NCI-H128 (cell line): Measurements from ENCODE around the gene SELENOO.

Experiments used
- DNase-seq: peaks from one replicate; lab custom pipeline; 2025; ENCODE audit not compliant: unreplicated experiment; lab: John Stamatoyannopoulos, UW

Gene SELENOO

DNA sequence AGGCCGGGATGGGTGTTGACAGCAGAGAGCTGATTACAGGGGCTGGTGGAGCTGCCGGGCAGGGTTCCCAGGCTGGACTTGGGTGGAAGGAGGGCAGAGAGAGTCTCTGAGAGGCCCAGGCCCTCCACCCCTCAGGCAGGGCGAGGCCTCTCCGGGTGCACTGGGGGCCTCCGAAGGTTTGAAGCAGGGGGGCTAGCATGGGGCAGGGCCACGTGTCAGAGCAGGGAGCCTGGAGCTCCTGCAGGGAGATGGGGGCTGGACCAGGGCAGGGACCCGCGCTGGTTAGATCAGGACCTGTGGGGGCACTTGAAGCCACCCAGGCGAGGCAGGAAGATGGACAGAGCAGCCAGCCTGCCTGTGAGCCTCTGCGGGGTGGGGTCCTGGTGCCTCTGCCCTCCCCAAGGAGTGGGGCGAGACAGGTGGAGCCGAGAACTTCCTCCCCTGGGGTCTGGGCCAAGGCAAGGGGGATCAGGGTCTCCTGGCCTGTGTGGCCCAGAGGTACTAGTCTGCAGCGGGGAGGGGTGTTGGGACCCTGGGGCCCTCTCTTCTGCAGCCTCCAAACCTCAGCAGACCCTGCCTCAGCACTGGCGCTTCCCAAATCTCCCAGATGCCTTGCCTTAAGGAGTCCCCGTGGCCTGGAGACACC, 29.4 kb upstream of the SELENOO start:
- DNase-seq: no peak

DNA sequence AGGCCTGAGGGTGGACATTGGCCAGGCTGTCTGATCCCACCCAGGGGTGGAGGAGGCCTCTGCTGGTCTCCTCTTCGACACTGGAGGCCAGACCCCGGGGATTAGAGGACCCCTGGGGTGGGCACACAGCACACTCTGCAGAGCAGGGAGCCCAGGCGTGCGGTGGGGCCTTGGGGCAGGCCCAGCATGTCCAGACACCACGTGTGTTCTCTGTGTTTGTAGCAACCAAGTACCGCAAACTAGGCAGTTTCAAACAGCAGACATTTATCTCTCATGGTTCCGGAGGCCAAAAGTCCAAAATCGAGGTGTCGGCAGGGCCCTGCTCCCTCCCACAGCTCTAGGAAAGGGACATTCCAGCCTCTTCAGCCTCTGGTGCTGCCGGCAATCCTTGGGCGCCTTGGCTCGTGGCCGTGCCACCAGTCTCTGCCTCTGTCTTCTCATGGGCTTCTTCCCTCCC, 28.8 kb upstream of the SELENOO start:
- no peak for DNase-seq

DNA sequence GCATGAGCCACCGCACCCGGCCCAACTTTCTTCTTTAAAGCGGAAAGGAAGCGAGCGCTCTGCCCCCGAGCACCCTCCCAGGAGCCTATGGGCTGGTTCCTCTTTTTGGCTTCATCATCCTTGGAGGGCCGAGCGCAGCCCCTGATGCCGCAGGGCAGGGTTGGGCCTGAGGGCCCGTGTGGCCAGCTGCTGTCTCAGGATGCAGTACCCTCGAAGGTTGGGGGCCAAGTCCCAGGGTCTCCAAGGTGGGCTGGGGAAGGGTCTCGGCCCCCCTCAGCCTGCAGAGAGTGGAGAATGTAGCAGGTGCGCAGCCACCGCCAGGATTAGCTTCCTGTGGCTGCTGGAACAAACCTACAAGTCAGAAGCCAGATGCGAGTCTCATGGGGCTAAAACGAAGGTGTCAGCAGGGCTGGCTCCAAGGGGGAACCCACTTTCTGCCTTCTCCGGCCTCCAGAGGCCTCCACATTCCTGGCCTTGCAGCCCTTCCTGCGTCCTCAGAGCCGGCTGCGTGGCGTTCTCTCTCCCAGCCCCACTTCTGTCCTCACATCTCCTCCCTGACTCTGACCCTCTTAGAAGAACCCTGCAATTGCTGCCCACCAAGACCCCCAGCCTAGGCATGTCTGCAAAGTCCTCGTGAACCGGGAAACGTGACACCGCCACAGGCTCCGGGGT, 27.4 kb upstream of the SELENOO start:
- DNase-seq: no peak

DNA sequence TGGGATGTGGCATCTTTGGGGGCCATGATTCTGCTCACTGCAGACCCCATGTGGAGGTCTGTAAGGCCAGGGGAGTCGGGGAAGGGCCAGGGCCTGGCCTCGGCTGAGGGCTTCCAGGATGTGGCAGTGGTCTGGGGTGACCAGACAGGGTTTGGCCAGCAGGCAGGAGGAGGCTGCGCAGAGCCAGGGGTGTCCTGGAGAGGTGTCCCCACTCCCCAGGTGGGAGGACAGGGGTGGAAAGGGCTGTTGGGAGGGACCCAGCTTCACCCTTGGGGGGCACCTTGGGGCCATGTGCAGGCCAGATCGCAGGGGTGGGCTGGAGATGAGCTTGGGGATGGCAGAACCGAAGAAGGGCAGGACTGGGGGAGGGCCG, 26.8 kb upstream of the SELENOO start:
- DNase-seq: no peak

DNA sequence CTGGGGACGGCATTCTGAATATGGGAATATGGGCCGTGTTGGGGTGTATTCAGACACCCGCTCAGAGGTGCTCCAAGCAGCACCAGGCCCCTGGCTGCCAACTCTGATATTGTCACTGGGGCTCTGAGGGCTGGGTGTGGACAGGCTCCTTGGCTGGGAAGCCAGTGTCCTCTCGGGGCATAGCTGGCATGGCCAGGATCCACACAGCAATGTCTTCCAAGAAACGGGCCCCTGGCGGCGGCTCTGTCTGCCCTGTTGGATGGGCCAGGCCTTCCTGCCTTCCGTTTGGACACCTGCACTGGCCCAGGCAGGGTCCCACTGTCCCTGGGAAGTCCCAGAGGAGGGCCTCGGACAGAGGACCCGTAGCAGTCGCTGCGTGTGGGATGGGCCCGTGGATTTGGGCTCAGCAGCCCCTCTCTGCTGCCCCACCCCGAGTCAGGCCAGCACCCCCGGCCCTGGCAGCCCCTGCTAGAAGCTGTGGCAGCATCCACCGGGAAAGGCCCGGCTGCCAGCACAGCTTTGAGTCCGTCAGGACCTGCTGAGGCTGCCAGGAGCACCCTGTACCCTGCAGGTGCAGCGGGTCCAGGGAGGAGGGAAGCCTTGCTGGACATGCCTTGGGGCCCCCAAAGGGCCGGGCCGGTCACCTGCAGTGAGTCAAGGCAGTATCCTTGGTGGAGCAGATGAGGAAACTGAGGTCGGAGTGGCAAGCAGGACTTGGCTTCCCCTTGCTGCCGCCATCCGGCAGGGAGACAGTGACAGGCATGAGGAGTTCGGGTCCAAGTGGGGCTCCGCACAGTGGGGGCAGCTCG, 26.2 kb upstream of the SELENOO start:
- no peak for DNase-seq

GRCh38 chr22:50175191-50175461, 25.7 kb upstream of the SELENOO start:
- DNase-seq: no peak

- no peak for DNase-seq
These were observed 24.6 kb upstream of the SELENOO start for GRCh38 chr22:50175921-50176849.

DNA sequence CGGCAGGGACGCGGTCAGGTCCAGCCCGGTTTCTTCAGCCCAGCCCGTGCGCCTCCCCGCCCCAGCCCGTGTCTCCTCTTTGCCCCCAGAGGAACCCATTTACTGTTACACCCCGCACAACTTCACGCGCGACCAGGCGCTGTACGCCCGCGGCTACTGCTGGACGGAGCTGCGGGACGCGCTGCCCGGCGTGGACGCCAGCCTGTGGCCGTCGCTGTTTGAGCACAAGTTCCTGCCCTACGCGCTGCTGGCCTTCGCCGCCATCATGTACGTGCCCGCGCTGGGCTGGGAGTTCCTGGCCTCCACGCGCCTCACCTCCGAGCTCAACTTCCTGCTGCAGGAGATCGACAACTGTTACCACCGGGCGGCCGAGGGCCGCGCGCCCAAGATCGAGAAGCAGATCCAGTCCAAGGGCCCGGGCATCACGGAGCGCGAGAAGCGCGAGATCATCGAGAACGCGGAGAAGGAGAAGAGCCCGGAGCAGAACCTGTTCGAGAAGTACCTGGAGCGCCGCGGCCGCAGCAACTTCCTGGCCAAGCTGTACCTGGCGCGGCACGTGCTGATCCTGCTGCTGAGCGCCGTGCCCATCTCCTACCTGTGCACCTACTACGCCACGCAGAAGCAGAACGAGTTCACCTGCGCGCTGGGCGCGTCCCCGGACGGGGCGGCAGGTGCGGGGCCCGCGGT, 23.8 kb upstream of the SELENOO start:
- DNase-seq: no peak

- no peak for DNase-seq
These were observed 23.0 kb upstream of the SELENOO start for GRCh38 chr22:50177537-50178470.

- no peak for DNase-seq
These were observed 22.3 kb upstream of the SELENOO start for GRCh38 chr22:50178471-50178864.

DNA sequence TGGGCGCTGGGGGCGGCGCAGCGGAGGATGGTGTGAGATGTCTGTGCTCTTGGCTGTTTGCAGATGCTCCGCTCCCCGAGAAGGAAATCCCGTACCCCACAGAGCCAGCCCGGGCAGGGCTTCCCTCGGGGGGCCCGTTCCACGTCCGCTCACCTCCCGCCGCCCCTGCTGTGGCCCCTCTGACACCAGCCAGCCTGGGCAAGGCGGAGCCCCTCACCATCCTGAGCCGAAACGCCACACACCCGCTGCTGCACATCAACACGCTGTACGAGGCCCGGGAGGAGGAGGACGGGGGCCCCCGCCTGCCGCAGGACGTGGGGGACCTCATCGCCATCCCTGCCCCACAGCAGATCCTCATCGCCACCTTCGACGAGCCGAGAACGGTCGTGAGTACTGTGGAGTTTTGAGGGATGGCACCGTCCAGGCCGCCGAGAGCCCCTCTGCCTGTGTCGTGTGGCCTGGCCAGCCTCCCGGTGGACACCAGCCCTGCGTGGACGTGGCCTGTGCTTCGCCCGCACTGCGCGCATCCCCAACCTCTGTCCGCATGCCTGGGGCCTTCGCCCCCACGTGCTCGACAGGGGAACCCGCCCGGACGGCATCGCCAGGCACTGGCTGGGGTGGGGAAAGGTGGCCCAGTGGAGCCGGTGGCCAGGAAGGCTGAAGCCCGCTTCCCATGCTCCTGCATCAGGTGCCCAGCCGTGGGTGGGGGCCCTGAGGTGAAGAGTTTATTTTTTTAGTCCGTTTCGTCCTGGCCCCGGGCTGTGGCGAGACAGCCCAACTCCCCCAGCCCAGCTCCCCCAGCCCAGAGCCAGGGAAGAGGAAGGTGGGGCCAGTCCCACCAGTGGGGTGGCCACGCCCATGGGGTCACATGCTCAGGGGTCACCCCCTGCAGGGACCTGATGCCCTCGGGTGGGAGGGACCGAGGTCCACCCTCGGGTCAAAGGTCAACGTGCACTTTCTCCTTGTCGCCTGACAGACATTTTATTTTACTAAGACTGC, 21.6 kb upstream of the SELENOO start:
- DNase-seq: no peak

DNA sequence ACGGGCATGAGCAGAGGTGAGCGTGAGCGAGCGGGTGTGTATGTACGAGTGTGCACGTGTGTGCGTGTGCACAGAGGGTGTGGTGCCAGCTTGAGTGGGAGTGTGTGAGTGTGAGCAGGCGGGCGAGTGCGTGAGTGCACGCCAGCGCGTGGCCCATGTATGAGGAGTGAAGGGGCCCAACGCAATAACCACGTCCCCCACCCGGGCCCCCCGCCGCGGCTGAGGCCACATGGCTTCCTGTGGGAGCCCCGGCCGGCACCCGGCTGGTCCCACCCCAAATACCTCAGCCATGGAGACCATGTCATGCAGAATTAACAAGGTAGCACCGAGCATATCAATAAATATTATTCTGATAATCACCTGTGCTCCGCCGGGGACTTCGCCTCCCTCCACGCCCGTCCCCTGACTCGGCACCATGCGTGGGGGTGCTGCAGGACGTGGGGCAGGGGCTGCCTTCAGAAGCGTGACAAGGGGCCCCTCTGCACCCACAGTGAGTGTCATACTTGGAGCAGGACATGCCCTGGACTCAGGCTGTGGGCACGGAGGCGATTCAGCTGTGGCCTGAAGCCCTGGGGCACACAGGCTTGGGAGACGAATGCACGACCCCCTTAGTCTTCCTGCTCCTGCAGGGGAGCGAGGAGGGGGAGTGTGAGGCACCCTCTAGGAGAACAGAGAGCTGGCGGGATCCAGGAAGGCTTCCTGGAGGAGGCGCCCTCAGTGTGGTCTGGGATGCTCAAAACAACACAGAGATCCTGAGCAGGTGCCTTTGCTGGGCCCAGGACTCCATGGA, 20.7 kb upstream of the SELENOO start:
- DNase-seq: no peak

DNA sequence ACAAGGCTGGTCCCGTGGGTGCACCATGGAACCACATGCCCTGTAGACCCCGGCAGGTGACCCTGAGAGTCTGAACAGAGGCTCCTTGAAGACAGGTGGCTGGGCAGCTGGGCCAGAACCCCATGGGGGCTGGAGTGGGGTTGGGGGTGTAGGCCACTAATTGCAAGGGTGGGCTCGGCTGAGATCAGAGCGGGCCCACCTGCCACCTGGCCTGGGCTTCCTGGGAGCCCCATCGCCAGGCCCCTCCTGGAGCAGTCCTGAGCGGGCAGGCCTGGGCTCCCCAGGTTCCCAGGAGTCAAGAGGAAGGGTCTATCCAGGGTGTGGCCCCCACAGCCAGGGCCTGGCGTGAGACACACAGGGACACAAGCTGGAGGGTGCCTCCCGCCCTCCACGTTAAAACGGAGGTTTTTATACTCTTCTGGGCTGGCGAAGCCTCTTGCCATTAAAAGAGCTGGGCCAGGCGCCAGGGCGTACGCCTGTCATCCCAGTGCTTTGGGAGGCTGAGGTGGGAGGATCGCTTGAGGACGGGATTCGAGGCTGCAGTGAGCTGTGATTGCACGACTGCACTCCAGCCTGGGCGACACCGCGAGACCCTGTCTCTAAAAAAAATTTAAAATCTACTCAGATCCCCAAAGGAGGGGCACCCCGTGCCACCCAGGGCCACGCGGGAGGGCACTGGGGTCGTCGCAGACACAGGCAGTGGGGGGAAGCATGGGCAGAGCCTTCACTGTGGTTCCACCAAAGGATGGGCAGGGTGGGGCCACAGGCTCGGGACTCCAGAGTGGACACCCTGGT, 19.9 kb upstream of the SELENOO start:
- DNase-seq: no peak

GRCh38 chr22:50182176-50183081, 18.4 kb upstream of the SELENOO start:
- DNase-seq: no peak

DNA sequence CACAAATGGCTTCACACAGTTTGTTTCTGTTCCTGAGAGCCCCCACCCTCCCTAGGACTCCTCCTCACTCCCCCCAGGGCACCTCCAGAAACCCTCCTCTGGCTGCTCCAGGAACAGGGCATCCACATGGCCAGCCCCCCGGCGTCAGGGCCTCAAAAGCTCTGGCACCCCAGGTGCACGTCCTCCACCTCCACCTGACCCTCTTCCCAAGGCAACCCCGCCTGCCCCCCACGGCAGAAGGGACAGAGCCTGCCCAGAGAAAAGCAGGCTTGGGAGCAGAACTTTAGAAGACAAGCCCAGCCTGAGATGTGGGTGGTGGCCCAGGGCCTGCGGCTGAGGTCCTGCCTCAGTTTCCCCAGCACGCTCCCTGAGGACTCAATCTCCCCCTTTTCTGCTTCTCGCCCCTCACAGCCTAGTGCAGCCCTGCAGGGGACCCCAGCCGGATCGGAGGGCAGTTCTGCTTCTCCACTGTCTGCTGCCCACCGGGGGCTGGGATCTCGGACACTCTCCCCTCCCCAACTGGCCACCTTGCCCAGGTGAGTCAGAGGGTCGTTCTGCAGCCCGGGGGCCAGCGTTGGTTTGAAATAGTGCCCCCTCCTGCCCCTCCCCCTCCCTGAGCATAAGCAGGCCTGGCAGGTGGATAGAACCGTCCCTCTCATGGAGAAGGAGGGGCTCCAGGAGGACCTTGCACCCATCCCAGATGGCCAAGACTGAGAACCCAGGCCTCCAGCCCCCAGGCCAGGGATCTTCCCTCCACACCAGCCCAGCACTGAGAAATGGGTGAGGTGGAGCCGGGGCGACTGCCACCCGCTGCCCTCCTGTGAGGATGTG, 17.5 kb upstream of the SELENOO start:
- DNase-seq: no peak
